Neural cell (in vitro differentiated cells): ENCODE results near the gene H19.

ENCODE experiments used
- CTCF ChIP-seq: fragments of 450-650 bp; IDR thresholded peaks from 2 replicates; pipeline ENCODE4 v1.5.1; 2014; ENCODE audit warnings: antibody characterized with exemption, mild to moderate bottlenecking, moderate library complexity; ENCODE audit not compliant: poor library complexity, severe bottlenecking
- MXI1 ChIP-seq: fragments of 450-650 bp; conservative IDR thresholded peaks from 2 replicates; pipeline ENCODE4 v1.6.1; 2014; ENCODE audit warnings: antibody characterized with exemption, mild to moderate bottlenecking; ENCODE audit not compliant: poor library complexity, severe bottlenecking
- POLR2AphosphoS5 ChIP-seq: IDR thresholded peaks from 2 replicates; pipeline ENCODE4 v1.6.1; 2012
- SMC3 ChIP-seq: fragments of 450-650 bp; conservative IDR thresholded peaks from 2 replicates; pipeline ENCODE4 v1.6.1; 2014; ENCODE audit warnings: antibody characterized with exemption, mild to moderate bottlenecking, moderate library complexity; ENCODE audit not compliant: poor library complexity

GRCh38 chr11:1953489-1954266, 44.0 kb downstream of the H19 start:
- TF ChIP-seq CTCF (no peak), POLR2AphosphoS5 (no peak), MXI1 (no peak), SMC3 (no peak)
